OCI-LY1 (cell line): ENCODE data around the gene CALY.

Source experiments
- H2AFZ ChIP-seq: fragments of 200-600 bp; sonication (generic), shearing (Covaris generic); 2 replicates; pipeline ENCODE4 v1.6.0; 2014; ENCODE audit warnings: antibody characterized with exemption, mild to moderate bottlenecking, low read length
- H3F3A ChIP-seq: fragments of 200-600 bp; sonication (generic), shearing (Covaris generic); 2 replicates; pipeline ENCODE4 v1.6.0; 2014; ENCODE audit warnings: mild to moderate bottlenecking, antibody characterized with exemption, low read length, moderate library complexity; ENCODE audit not compliant: insufficient read depth
- H3K27ac ChIP-seq: fragments of 200-600 bp; sonication (generic); 2 replicates; pipeline ENCODE4 v1.5.1; 2014; ENCODE audit warnings: low read length, mixed run types, mild to moderate bottlenecking, low read depth; ENCODE audit not compliant: poor library complexity, severe bottlenecking
- H3K27me3 ChIP-seq: fragments of 200-600 bp; sonication (generic); 2 replicates; pipeline ENCODE4 v1.6.0; 2014; ENCODE audit warnings: antibody characterized with exemption, mild to moderate bottlenecking, low read length, moderate library complexity; ENCODE audit not compliant: insufficient read depth
- H3K36me3 ChIP-seq: fragments of 200-600 bp; sonication (generic); 2 replicates; pipeline ENCODE4 v1.6.1; 2014; ENCODE audit warnings: mild to moderate bottlenecking, antibody characterized with exemption, low read length, moderate library complexity, mixed read lengths; ENCODE audit not compliant: insufficient read depth
- H3K4me1 ChIP-seq: fragments of 200-600 bp; sonication (generic); 2 replicates; pipeline ENCODE4 v1.5.1; 2014; ENCODE audit warnings: mild to moderate bottlenecking, low read length, moderate library complexity; ENCODE audit not compliant: insufficient read depth, severe bottlenecking
- H3K4me2 ChIP-seq: fragments of 200-600 bp; sonication (generic), shearing (Covaris generic); 2 replicates; pipeline ENCODE4 v1.6.1; 2014; ENCODE audit warnings: low read length
- H3K4me3 ChIP-seq: fragments of 200-600 bp; sonication (generic); 2 replicates; pipeline ENCODE4 v1.5.1; 2014; ENCODE audit warnings: low read length, low read depth, mild to moderate bottlenecking, mixed read lengths; ENCODE audit not compliant: poor library complexity, severe bottlenecking
- H3K79me2 ChIP-seq: fragments of 200-600 bp; shearing (Covaris generic); 2 replicates; pipeline ENCODE4 v1.6.1; 2016; ENCODE audit warnings: mixed run types, low read length, mixed read lengths; ENCODE audit not compliant: insufficient read depth
- H3K9ac ChIP-seq: fragments of 200-600 bp; sonication (generic), shearing (Covaris generic); 2 replicates; pipeline ENCODE4 v1.6.1; 2014; ENCODE audit warnings: mild to moderate bottlenecking, low read length, mixed read lengths
- H3K9me2 ChIP-seq: fragments of 200-600 bp; sonication (generic), shearing (Covaris generic); 2 replicates; pipeline ENCODE4 v1.6.1; 2014; ENCODE audit warnings: low read depth, mild to moderate bottlenecking, low read length, mixed read lengths
- H3K9me3 ChIP-seq: fragments of 200-600 bp; shearing (Covaris generic); 2 replicates; pipeline ENCODE4 v1.6.1; 2014; ENCODE audit warnings: low read length, mixed read lengths
- H4K20me1 ChIP-seq: fragments of 200-600 bp; sonication (generic), shearing (Covaris generic); 2 replicates; pipeline ENCODE4 v1.6.0; 2016; ENCODE audit warnings: mild to moderate bottlenecking, low read length; ENCODE audit not compliant: insufficient read depth
- CTCF ChIP-seq: fragments of 200-600 bp; sonication (generic), shearing (Covaris generic); IDR thresholded peaks from 2 replicates; pipeline ENCODE4 v1.5.1; 2017; ENCODE audit warnings: mild to moderate bottlenecking, antibody characterized with exemption, low read length, moderate library complexity, mixed read lengths
- EZH2 ChIP-seq: fragments of 200-600 bp; sonication (generic), shearing (Covaris generic); IDR thresholded peaks from 2 replicates; pipeline ENCODE4 v1.8.0; 2017; ENCODE audit warnings: borderline replicate concordance, mixed run types, mild to moderate bottlenecking, antibody characterized with exemption, low read length, moderate library complexity, mixed read lengths

Gene CALY

DNA sequence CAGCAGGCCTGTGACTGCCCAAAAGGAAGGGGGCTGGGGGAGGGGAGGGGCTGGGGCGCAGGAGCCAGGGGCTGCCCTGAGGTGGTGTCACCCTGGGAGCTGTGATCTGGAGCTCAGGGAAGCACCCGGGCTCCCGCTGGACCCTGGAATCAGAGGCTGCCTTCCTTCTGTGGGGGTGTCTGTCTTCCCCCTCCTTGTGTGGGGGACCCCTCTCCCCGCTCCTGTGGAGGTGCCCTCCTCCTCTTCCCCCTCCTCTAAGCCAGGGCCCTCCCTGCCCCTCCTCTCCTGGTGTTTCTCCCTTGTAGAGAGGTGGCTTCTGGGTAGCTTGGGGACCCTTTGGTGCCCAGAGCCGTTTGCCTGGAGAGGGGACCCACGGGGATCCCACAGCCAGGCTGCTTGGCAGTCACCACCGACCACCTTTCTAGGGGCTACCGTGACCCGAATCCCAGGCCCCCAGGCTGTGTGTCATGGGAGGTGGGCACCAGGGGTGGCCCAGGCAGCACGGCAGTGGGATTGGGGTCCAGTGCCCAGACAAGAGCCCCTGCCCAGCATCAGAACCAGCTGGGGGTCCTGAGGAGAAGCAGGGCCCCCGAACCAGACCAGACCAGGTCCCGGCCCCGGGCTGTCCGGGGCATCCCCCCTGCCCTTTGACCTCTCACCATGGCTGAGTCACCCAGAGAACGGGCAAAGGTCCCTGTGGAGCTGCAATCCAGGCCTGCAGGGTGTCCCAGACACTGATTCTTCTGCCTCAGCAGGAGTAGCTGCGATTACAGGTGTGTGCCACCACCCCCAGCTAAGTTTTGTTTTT, 11.2 kb upstream of the CALY start:
- H3K4me1 ChIP-seq, result no peaks in the 10 kb centered on the region
- no peak overlapping the region for H2AFZ ChIP-seq
- H3K4me2 ChIP-seq, result no peak overlapping the region
- H3K27me3 ChIP-seq, result peaks cover 8% of the 10 kb centered on the region; the same call in 1 of the 2 replicates
- no peaks in the 10 kb centered on the region for H3K36me3 ChIP-seq
- H3K27ac ChIP-seq, result no peak overlapping the region
- H3K9me3 ChIP-seq, result no peaks in the 10 kb centered on the region
- no peak for TF ChIP-seq EZH2
- TF ChIP-seq CTCF, result no peak
- H3K9me2 ChIP-seq, result no peaks in the 10 kb centered on the region
- no peak overlapping the region for H3K4me3 ChIP-seq
- H4K20me1 ChIP-seq, result no peaks in the 10 kb centered on the region
- H3F3A ChIP-seq, result no peaks in the 10 kb centered on the region
- H3K9ac ChIP-seq, result no peak overlapping the region
- no peaks in the 10 kb centered on the region for H3K79me2 ChIP-seq

- Histone ChIP-seq H2AFZ (no peak overlapping the region), H3K27me3 (peaks cover 8% of the 10 kb centered on the region; the same call in 1 of the 2 replicates), H3K4me2 (no peak overlapping the region), H3K9me3 (no peaks in the 10 kb centered on the region), H3K36me3 (no peaks in the 10 kb centered on the region), H3K4me1 (no peaks in the 10 kb centered on the region), H3K9me2 (no peaks in the 10 kb centered on the region), H3K4me3 (no peak overlapping the region), H3K9ac (no peak overlapping the region), H3F3A (no peaks in the 10 kb centered on the region), H3K27ac (no peak overlapping the region), H4K20me1 (no peaks in the 10 kb centered on the region), H3K79me2 (no peaks in the 10 kb centered on the region)
- TF ChIP-seq EZH2, result no peak
- no peak for TF ChIP-seq CTCF
These were observed 9.7 kb upstream of the CALY start for GRCh38 chr10:133346413-133346812.

DNA sequence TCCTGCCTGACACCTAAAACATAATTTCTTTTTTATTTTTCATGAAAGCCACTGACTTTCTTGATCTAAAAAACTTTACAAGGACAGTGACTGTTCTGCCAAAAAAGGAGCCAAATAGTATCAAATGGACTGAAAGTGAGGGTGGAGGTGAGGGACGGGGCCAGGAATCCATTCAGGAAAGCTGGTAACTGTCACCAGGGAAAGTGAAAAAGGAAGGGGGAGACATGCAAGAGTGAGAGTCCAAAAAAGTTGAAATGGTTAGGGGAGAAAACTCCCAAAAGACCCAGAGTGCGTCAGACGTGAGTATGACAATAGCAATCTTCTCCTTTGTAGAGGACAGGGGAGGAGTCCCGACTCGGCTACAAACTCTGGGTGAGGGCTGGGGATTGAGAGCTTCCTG, 7.5 kb upstream of the CALY start:
- Histone ChIP-seq H3K9me2 (no peaks in the 10 kb centered on the region), H3F3A (no peaks in the 10 kb centered on the region), H3K27ac (no peak overlapping the region), H3K4me3 (no peak overlapping the region), H3K4me2 (no peak overlapping the region), H4K20me1 (no peaks in the 10 kb centered on the region), H3K4me1 (no peaks in the 10 kb centered on the region), H3K9ac (no peak overlapping the region), H3K36me3 (no peaks in the 10 kb centered on the region), H3K9me3 (no peaks in the 10 kb centered on the region), H3K27me3 (peaks cover 4% of the 10 kb centered on the region; the same call in 1 of the 2 replicates), H3K79me2 (no peaks in the 10 kb centered on the region), H2AFZ (no peak overlapping the region)
- TF ChIP-seq EZH2, result no peak
- no peak for TF ChIP-seq CTCF
